GM12892 (cell line): Measurements from ENCODE around the gene PFKFB3.

Experiments
- POLR2A ChIP-seq: IDR thresholded peaks from 2 replicates; pipeline ENCODE4 v1.6.1; 2011; ENCODE audit warnings: low read depth, low read length, control low read depth
- POLR2AphosphoS5 ChIP-seq: IDR thresholded peaks from 2 replicates; pipeline ENCODE4 v1.6.1; 2011; ENCODE audit warnings: low read depth, low read length, control low read depth
- TAF1 ChIP-seq: IDR thresholded peaks from 2 replicates; pipeline ENCODE4 v1.6.1; 2011; ENCODE audit warnings: low read depth, mild to moderate bottlenecking, control low read depth, low read length, borderline replicate concordance

GRCh38 chr10:6167456-6167855 is 35.3 kb upstream of the PFKFB3 start:
- no peak for TF ChIP-seq POLR2A
- TF ChIP-seq POLR2AphosphoS5 = no peak
- no peak for TF ChIP-seq TAF1
